Caco-2 (cell line): ENCODE measurements around the gene SMIM44. TPM values are rescaled to one million over a fixed set of nuclear protein-coding genes. Genes with fewer than 3 reads are reported as not detected.
A peak's percentile ranks its signal among the peaks of the same experiment; 100 is the strongest.

Experiments
- BruUV-seq: library from RNA; stranded (reverse); fragments of 400-500 nt; replicated peaks from 2 replicates; lab custom pipeline; 2021; lab: Mats Ljungman, UMichigan
- CTCF ChIA-PET: fragments of 300-600 bp; sonication (Branson Sonifier 250); formaldehyde crosslinking; loops from one replicate; lab custom pipeline; 2022; ENCODE audit warnings: antibody characterized with exemption; lab: Charles Lee
- POLR2A ChIA-PET: fragments of 300-600 bp; sonication (Branson Sonifier 250); formaldehyde crosslinking; loops from one replicate; lab custom pipeline; 2022; ENCODE audit warnings: antibody characterized with exemption; lab: Charles Lee
- DNase-seq, 2 experiments: peaks; one replicate each; pipeline versions ENCODE4 v3.0.0 to v3.0.0-alpha.2; 2020 to 2022
- H3K27me3 ChIP-seq: replicated peaks from 2 replicates; pipeline ENCODE4 v1.6.0; 2011; ENCODE audit warnings: low read length; ENCODE audit not compliant: control insufficient read depth, insufficient read depth
- H3K36me3 ChIP-seq: 2 replicates; pipeline ENCODE4 v1.5.1; 2011; ENCODE audit warnings: low read length; ENCODE audit not compliant: control insufficient read depth, insufficient read depth
- H3K4me1 ChIP-seq: fragments of 250-450 bp; sonication (Bioruptor Pico); 2 replicates; pipeline ENCODE4 v1.5.1; 2020; ENCODE audit warnings: mild to moderate bottlenecking
- H3K4me3 ChIP-seq: 2 replicates; pipeline ENCODE4 v1.5.1; 2011; ENCODE audit warnings: low read depth, mild to moderate bottlenecking, control low read depth, low read length
- H3K9me3 ChIP-seq: fragments of 250-450 bp; sonication (Bioruptor Pico); 2 replicates; pipeline ENCODE4 v1.5.1; 2020; ENCODE audit warnings: mild to moderate bottlenecking, moderate library complexity
- H3K27ac Mint-ChIP-seq: one replicate; pipeline ENCODE4 v1.8.0; 2022; ENCODE audit warnings: mixed read lengths; ENCODE audit not compliant: unreplicated experiment
- H3K27me3 Mint-ChIP-seq: one replicate; pipeline ENCODE4 v1.8.0; 2022; ENCODE audit warnings: mixed read lengths; ENCODE audit not compliant: insufficient read depth, unreplicated experiment
- H3K36me3 Mint-ChIP-seq: one replicate; pipeline ENCODE4 v1.8.0; 2022; ENCODE audit warnings: mild to moderate bottlenecking, mixed read lengths; ENCODE audit not compliant: insufficient read depth, unreplicated experiment
- H3K4me1 Mint-ChIP-seq: one replicate; pipeline ENCODE4 v1.8.0; 2022; ENCODE audit warnings: low read depth, mixed read lengths; ENCODE audit not compliant: unreplicated experiment
- H3K4me3 Mint-ChIP-seq: one replicate; pipeline ENCODE4 v1.8.0; 2022; ENCODE audit warnings: mild to moderate bottlenecking, moderate library complexity, mixed read lengths; ENCODE audit not compliant: unreplicated experiment
- H3K9me3 Mint-ChIP-seq: one replicate; pipeline ENCODE4 v1.8.0; 2022; ENCODE audit warnings: mixed read lengths; ENCODE audit not compliant: unreplicated experiment
- intact Hi-C: fragments of 100-400 bp; cut with micrococcal nuclease; formaldehyde crosslinking; loops from one replicate; pipeline ENCODE4 v1.10.0; 2022; ENCODE audit not compliant: unreplicated experiment
- total RNA-seq: library from RNA; stranded (reverse); gene quantifications from 2 replicates; pipeline ENCODE4 v1.2.3, GENCODE V29; 2022
- TF ChIP-seq, protein P1 (sequence below), 2 experiments: fragments of 200-600 bp in 1 of 2; IDR thresholded peaks; 1 replicate in 1 of 2; 2 replicates in 1 of 2; pipeline versions ENCODE4 v1.5.1 to v1.8.0; 2011 to 2022; ENCODE audit warnings: antibody characterized with exemption in 1 of 2, control low read depth in 1 of 2, inconsistent platforms in 1 of 2, low read depth in 1 of 2, low read length in 1 of 2, mild to moderate bottlenecking in 1 of 2, moderate library complexity in 1 of 2; ENCODE audit not compliant: insufficient read depth in 1 of 2, severe bottlenecking in 1 of 2, unreplicated experiment in 1 of 2

Gene SMIM44
- total RNA-seq, 1 experiment from 2014 or later: not detected

DNA sequence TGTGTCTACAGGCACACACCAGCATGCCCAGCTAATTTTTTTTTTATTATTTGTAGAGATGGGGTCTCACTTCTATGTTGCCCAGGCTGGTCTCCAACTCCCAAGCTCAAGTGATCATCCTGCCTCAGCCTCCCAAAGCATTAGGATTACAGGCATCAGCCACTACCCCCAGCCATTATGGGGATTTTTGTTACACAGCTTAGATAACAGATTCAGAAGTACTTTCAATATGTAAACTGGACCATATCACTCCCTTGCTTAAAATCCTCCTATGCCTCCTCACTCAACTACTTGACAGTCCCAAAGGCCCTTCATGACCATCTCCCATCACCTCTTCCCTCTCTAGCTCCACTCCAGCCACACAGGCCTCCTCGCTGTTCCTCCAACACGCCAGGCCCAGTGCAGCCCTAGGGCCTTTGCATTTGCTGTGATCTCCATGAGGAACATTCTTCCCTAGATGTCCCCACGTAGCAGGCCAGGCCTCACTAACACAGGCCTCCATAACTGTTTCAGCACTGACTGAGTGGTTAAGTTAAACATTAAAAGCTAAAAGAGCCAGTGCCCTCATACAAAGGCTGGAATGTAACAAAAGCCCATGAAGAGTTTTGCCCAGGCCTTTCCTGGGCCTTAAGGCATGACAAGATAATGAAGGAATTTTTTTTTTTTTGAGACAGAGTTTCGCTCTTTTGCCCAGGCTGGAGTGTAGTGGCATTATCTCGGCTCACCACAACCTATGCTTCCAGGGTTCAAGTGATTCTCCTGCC, 14.7 kb upstream of the SMIM44 start:
- TF ChIP-seq, protein P1, sequence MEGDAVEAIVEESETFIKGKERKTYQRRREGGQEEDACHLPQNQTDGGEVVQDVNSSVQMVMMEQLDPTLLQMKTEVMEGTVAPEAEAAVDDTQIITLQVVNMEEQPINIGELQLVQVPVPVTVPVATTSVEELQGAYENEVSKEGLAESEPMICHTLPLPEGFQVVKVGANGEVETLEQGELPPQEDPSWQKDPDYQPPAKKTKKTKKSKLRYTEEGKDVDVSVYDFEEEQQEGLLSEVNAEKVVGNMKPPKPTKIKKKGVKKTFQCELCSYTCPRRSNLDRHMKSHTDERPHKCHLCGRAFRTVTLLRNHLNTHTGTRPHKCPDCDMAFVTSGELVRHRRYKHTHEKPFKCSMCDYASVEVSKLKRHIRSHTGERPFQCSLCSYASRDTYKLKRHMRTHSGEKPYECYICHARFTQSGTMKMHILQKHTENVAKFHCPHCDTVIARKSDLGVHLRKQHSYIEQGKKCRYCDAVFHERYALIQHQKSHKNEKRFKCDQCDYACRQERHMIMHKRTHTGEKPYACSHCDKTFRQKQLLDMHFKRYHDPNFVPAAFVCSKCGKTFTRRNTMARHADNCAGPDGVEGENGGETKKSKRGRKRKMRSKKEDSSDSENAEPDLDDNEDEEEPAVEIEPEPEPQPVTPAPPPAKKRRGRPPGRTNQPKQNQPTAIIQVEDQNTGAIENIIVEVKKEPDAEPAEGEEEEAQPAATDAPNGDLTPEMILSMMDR (IDR thresholded peaks at IDR 0.05; ENCODE audit: insufficient read depth in 1 of 2, low read depth in 1 of 2, low read length in 1 of 2, severe bottlenecking in 1 of 2, unreplicated experiment in 1 of 2): no peak
- no peak overlapping the region for H3K4me3 ChIP-seq
- no peak for DNase-seq
- no TSS peak for BruUV-seq
- H3K4me1 Mint-ChIP-seq: peaks cover 11% of the 10 kb centered on the region
- H3K27ac Mint-ChIP-seq: no peak overlapping the region
- no peaks in the 10 kb centered on the region for H3K27me3 ChIP-seq
- H3K36me3 ChIP-seq: no peaks in the 10 kb centered on the region
- H3K36me3 Mint-ChIP-seq: peaks cover 42% of the 10 kb centered on the region
- no peaks in the 10 kb centered on the region for H3K27me3 Mint-ChIP-seq
- peaks cover 4% of the 10 kb centered on the region; the same call in 1 of the 2 replicates for H3K4me1 ChIP-seq
- H3K9me3 ChIP-seq: no peaks in the 10 kb centered on the region
- CTCF ChIA-PET: no interaction called here
- H3K4me3 Mint-ChIP-seq: peak overlapping the region; percentile 35
- POLR2A ChIA-PET: no interaction called here
- intact Hi-C loops: loop anchor here (1.0 kb wide), 1 partner anchor 7 kb away; no protein-coding TSS in a partner anchor
- no peaks in the 10 kb centered on the region for H3K9me3 Mint-ChIP-seq

DNA sequence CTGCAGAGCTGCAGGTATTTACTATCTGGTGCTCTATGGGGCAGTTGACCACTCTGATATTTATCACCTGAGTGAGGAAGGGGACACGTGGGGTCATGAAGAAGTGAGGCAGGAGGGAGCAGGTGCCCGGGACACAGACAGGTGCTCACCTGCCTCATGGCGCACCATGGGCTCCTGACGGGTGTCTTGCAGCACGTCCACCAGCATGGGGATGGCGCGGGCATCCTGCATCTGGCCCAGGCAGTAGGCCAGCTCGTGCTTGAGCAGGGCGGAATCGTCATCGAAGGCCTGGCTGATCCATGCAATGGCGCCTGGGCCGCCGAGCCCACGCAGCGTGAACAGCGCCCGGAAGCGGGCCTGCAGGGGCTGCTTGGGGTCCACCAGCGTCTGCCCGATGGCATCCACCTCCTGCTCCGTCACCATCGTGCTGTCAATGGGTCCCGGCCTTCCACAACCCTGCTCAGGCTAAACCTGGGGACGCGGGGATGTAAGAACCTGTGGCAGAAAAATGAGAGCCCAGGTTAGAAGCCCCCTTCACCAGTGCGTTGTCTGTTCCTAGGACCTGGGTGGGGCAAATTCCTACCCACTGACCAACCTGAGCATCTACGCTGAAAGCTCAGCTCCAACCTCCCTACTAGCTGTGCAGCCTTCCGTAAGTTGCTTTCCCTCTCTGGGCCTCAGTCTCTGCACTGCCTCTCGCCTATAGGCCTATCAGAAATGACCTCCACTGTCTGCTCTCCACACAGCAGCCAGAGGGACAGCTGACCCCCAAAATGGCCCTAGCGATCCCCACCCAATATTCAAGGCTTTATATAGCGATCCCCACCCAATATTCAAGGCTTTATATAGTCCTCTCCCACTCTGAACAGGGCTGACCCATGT, 13.4 kb upstream of the SMIM44 start:
- CTCF ChIA-PET: no interaction called here
- Mint-ChIP-seq H3K27ac (no peak overlapping the region), H3K4me3 (no peak overlapping the region), H3K27me3 (no peaks in the 10 kb centered on the region), H3K36me3 (peaks cover 42% of the 10 kb centered on the region), H3K4me1 (peaks cover 11% of the 10 kb centered on the region), H3K9me3 (no peaks in the 10 kb centered on the region)
- peaks cover 4% of the 10 kb centered on the region; the same call in 1 of the 2 replicates for H3K4me1 ChIP-seq
- H3K9me3 ChIP-seq: no peaks in the 10 kb centered on the region
- POLR2A ChIA-PET: no interaction called here
- intact Hi-C loops: loop anchor here (1.0 kb wide), 1 partner anchor 9 kb away; no protein-coding TSS in a partner anchor
- H3K4me3 ChIP-seq: no peak overlapping the region
- no peaks in the 10 kb centered on the region for H3K36me3 ChIP-seq
- TF ChIP-seq, protein P1 (IDR thresholded peaks at IDR 0.05; ENCODE audit: insufficient read depth in 1 of 2, low read depth in 1 of 2, low read length in 1 of 2, severe bottlenecking in 1 of 2, unreplicated experiment in 1 of 2): no peak
- H3K27me3 ChIP-seq: no peaks in the 10 kb centered on the region
- no peak for DNase-seq
- BruUV-seq: no TSS peak

DNA sequence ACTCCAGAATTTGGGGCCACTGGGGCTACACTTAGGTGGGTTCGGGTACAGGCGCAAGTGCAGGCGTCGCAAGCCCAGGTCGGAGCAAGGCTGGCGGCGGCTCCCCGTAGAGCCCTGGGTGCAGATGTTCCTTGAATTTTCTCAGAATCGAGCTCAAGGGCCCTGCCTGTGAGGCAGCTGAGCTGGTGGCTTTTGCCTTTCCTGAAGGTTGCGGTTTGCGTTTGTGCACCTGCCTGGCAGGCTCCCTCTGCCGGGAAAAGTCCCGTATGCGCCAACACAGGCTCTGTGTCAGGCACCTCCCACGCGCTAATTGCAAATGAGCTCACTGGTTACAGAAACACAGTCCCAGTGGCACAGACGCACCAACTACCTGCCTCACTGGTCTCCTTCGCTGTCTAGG, 11.3 kb upstream of the SMIM44 start:
- no peak for DNase-seq
- H3K36me3 ChIP-seq: no peaks in the 10 kb centered on the region
- no peak overlapping the region for H3K4me3 Mint-ChIP-seq
- peaks cover 5% of the 10 kb centered on the region for H3K4me1 Mint-ChIP-seq
- no peaks in the 10 kb centered on the region for H3K9me3 ChIP-seq
- H3K27me3 Mint-ChIP-seq: no peaks in the 10 kb centered on the region
- no peaks in the 10 kb centered on the region for H3K9me3 Mint-ChIP-seq
- BruUV-seq: no TSS peak
- no peak overlapping the region for H3K4me3 ChIP-seq
- H3K27ac Mint-ChIP-seq: no peak overlapping the region
- H3K36me3 Mint-ChIP-seq: peaks cover 31% of the 10 kb centered on the region
- intact Hi-C loops: no loop called here
- ChIA-PET POLR2A (interaction anchor here (0.5 kb wide), 1 partner anchor 75 kb away, joined by 4 read pairs; no protein-coding TSS in a partner anchor), CTCF (interaction anchor here (0.5 to 1.0 kb wide), 2 partner anchors 9 to 31 kb away, joined by 3 to 4 read pairs; no protein-coding TSS in a partner anchor)
- peaks cover 4% of the 10 kb centered on the region; the same call in 1 of the 2 replicates for H3K4me1 ChIP-seq
- TF ChIP-seq, protein P1 (IDR thresholded peaks at IDR 0.05; ENCODE audit: insufficient read depth in 1 of 2, low read depth in 1 of 2, low read length in 1 of 2, severe bottlenecking in 1 of 2, unreplicated experiment in 1 of 2): no peak
- H3K27me3 ChIP-seq: no peaks in the 10 kb centered on the region
